Measurements from ENCODE around the gene PTPRO.

DNA sequence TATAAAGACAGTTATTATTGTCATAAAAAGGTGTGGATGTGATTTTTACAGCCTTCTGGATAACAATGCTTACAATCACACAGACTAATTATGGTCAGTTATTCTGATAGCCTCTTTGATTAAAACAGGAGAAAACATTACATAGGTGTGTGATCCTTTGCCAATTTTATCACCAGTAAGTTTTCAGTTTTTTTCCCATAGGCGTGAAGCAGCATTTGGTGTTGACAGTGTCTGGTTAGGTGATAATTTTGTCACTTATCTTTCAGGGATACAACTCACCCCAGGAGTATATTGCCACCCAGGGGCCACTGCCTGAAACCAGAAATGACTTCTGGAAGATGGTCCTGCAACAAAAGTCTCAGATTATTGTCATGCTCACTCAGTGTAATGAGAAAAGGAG, 258.1 kb downstream of the PTPRO start:
- no peak for TF ChIP-seq POLR2A (IDR thresholded peaks at IDR 0.05; ENCODE audit: low read length)
- TF ChIP-seq GATA1 (IDR thresholded peaks at IDR 0.05; ENCODE audit: low read depth, low read length) = no peak
